ENCODE measurements around the gene RNF222. TPM values are rescaled to one million over a fixed set of nuclear protein-coding genes. Genes with fewer than 3 reads are reported as not detected.

The RNF222 gene
- not detected for polyA plus RNA-seq (2012; ENCODE audit: insufficient read length, low read depth)

GRCh38 chr17:8397636-8398035 lies at the start of gene RNF222:
Gene RNF222, minus strand, starts transcription at chr17:8397827. Its CDS starts 4,366 bp downstream, at chr17:8393461.
- TF ChIP-seq SIN3A (IDR thresholded peaks at IDR 0.05; ENCODE audit: borderline replicate concordance, insufficient read depth, low read length): no peak
- TF ChIP-seq TAF1 (IDR thresholded peaks at IDR 0.05; ENCODE audit: borderline replicate concordance, insufficient read depth, low read length): no peak
- TF ChIP-seq POLR2AphosphoS5 (IDR thresholded peaks at IDR 0.05; ENCODE audit: low read depth, low read length): no peak
- no peak for TF ChIP-seq FOXP2 (optimal IDR thresholded peaks at IDR 0.05; ENCODE audit: borderline replicate concordance, extremely low read depth, extremely low read length, insufficient read depth)
- TF ChIP-seq REST (IDR thresholded peaks at IDR 0.05; ENCODE audit: insufficient read depth in 1 of 2, low read depth in 2 of 2, low read length in 2 of 2): no peak

- TF ChIP-seq SIN3A (IDR thresholded peaks at IDR 0.05; ENCODE audit: borderline replicate concordance, insufficient read depth, low read length) (no peak), POLR2AphosphoS5 (IDR thresholded peaks at IDR 0.05; ENCODE audit: low read depth, low read length) (no peak), FOXP2 (optimal IDR thresholded peaks at IDR 0.05; ENCODE audit: borderline replicate concordance, extremely low read depth, extremely low read length, insufficient read depth) (no peak), REST (IDR thresholded peaks at IDR 0.05; ENCODE audit: insufficient read depth in 1 of 2, low read depth in 2 of 2, low read length in 2 of 2) (no peak), TAF1 (IDR thresholded peaks at IDR 0.05; ENCODE audit: borderline replicate concordance, insufficient read depth, low read length) (no peak)
Observed at GRCh38 chr17:8445536-8445935, 47.9 kb upstream of the RNF222 start.

GRCh38 chr17:8444494-8444893 lies 46.9 kb upstream of the RNF222 start:
- TF ChIP-seq FOXP2 (optimal IDR thresholded peaks at IDR 0.05; ENCODE audit: borderline replicate concordance, extremely low read depth, extremely low read length, insufficient read depth): no peak
- no peak for TF ChIP-seq TAF1 (IDR thresholded peaks at IDR 0.05; ENCODE audit: borderline replicate concordance, insufficient read depth, low read length)
- TF ChIP-seq SIN3A (IDR thresholded peaks at IDR 0.05; ENCODE audit: borderline replicate concordance, insufficient read depth, low read length): no peak
- no peak for TF ChIP-seq REST (IDR thresholded peaks at IDR 0.05; ENCODE audit: insufficient read depth in 1 of 2, low read depth in 2 of 2, low read length in 2 of 2)
- no peak for TF ChIP-seq POLR2AphosphoS5 (IDR thresholded peaks at IDR 0.05; ENCODE audit: low read depth, low read length)

GRCh38 chr17:8443756-8444155 lies 46.1 kb upstream of the RNF222 start:
- TF ChIP-seq TAF1 (IDR thresholded peaks at IDR 0.05; ENCODE audit: borderline replicate concordance, insufficient read depth, low read length): no peak
- no peak for TF ChIP-seq FOXP2 (optimal IDR thresholded peaks at IDR 0.05; ENCODE audit: borderline replicate concordance, extremely low read depth, extremely low read length, insufficient read depth)
- TF ChIP-seq SIN3A (IDR thresholded peaks at IDR 0.05; ENCODE audit: borderline replicate concordance, insufficient read depth, low read length): no peak
- no peak for TF ChIP-seq POLR2AphosphoS5 (IDR thresholded peaks at IDR 0.05; ENCODE audit: low read depth, low read length)
- no peak for TF ChIP-seq REST (IDR thresholded peaks at IDR 0.05; ENCODE audit: insufficient read depth in 1 of 2, low read depth in 2 of 2, low read length in 2 of 2)

- no peak for TF ChIP-seq SIN3A (IDR thresholded peaks at IDR 0.05; ENCODE audit: borderline replicate concordance, insufficient read depth, low read length)
- no peak for TF ChIP-seq TAF1 (IDR thresholded peaks at IDR 0.05; ENCODE audit: borderline replicate concordance, insufficient read depth, low read length)
- no peak for TF ChIP-seq FOXP2 (optimal IDR thresholded peaks at IDR 0.05; ENCODE audit: borderline replicate concordance, extremely low read depth, extremely low read length, insufficient read depth)
- TF ChIP-seq REST (IDR thresholded peaks at IDR 0.05; ENCODE audit: insufficient read depth in 1 of 2, low read depth in 2 of 2, low read length in 2 of 2): no peak
- no peak for TF ChIP-seq POLR2AphosphoS5 (IDR thresholded peaks at IDR 0.05; ENCODE audit: low read depth, low read length)
Observed at GRCh38 chr17:8442310-8442709, 44.7 kb upstream of the RNF222 start.
